DND-41 (cell line): ENCODE measurements around the gene ABCA13.

Experiments
- ATAC-seq: fragments of 200-7000 bp; cut with Tn5 transposase; 3 replicates; pipeline ENCODE4 v1.9.1; 2021; ENCODE audit warnings: low read depth; ENCODE audit not compliant: insufficient read depth
- DNase-seq: peaks from one replicate; pipeline ENCODE4 v3.0.0-alpha.2; 2020
- H2AFZ ChIP-seq: 2 replicates; pipeline ENCODE4 v1.6.0; 2012; ENCODE audit warnings: low read depth, low read length
- H3K27ac ChIP-seq: 2 replicates; pipeline ENCODE4 v1.5.1; 2012; ENCODE audit warnings: low read length, inconsistent platforms
- H3K27me3 ChIP-seq: fragments of 200-600 bp; sonication (generic); 2 replicates; pipeline ENCODE4 v1.6.0; 2012; ENCODE audit warnings: low read length, mild to moderate bottlenecking, inconsistent platforms; ENCODE audit not compliant: insufficient read depth, poor library complexity
- H3K36me3 ChIP-seq: 2 replicates; pipeline ENCODE4 v1.5.1; 2012; ENCODE audit warnings: low read length, inconsistent platforms; ENCODE audit not compliant: insufficient read depth
- H3K4me1 ChIP-seq: 2 replicates; pipeline ENCODE4 v1.5.1; 2012; ENCODE audit warnings: mild to moderate bottlenecking, low read length; ENCODE audit not compliant: insufficient read depth
- H3K4me2 ChIP-seq: 2 replicates; pipeline ENCODE4 v1.6.0; 2012; ENCODE audit warnings: mild to moderate bottlenecking, moderate library complexity, low read length, inconsistent platforms; ENCODE audit not compliant: insufficient read depth
- H3K4me3 ChIP-seq, 2 experiments: fragments of 200-600 bp in 1 of 2; shearing (Covaris generic) in 1 of 2; 2 replicates each; pipeline ENCODE4 v1.5.1; 2012 to 2016; ENCODE audit warnings: inconsistent platforms in 2 of 2, low read length in 2 of 2, mild to moderate bottlenecking in 2 of 2, low read depth in 1 of 2, moderate library complexity in 1 of 2
- H3K79me2 ChIP-seq: 2 replicates; pipeline ENCODE4 v1.6.0; 2012; ENCODE audit warnings: low read length, inconsistent platforms; ENCODE audit not compliant: insufficient read depth
- H3K9ac ChIP-seq: 2 replicates; pipeline ENCODE4 v1.6.0; 2012; ENCODE audit warnings: low read depth, mild to moderate bottlenecking, inconsistent platforms, low read length, moderate library complexity
- H3K9me3 ChIP-seq: 2 replicates; pipeline ENCODE4 v1.5.1; 2012; ENCODE audit warnings: low read length, moderate library complexity, mild to moderate bottlenecking, inconsistent platforms; ENCODE audit not compliant: insufficient read depth, severe bottlenecking
- H4K20me1 ChIP-seq: 2 replicates; pipeline ENCODE4 v1.6.0; 2012; ENCODE audit warnings: low read length; ENCODE audit not compliant: insufficient read depth
- EZH2 ChIP-seq: IDR thresholded peaks from 3 replicates; pipeline ENCODE4 v1.6.1; 2012; ENCODE audit warnings: borderline replicate concordance, low read depth, mild to moderate bottlenecking, moderate library complexity, low read length, inconsistent platforms; ENCODE audit not compliant: severe bottlenecking
- TF ChIP-seq, protein P1 (sequence below): IDR thresholded peaks from 2 replicates; pipeline ENCODE4 v1.5.1; 2012; ENCODE audit warnings: borderline replicate concordance, low read length, moderate library complexity, mild to moderate bottlenecking; ENCODE audit not compliant: poor library complexity, severe bottlenecking; ENCODE audit errors: extremely low read depth

The ABCA13 gene

GRCh38 chr7:48244864-48245271 is 73.6 kb downstream of the ABCA13 start:
- no peaks in the 10 kb centered on the region for H3K27me3 ChIP-seq
- H3K4me2 ChIP-seq = no peak overlapping the region
- no peak overlapping the region for H3K9ac ChIP-seq
- no peak overlapping the region for H2AFZ ChIP-seq
- H3K36me3 ChIP-seq = no peaks in the 10 kb centered on the region
- no peak overlapping the region for H3K4me3 ChIP-seq
- H3K4me1 ChIP-seq = no peaks in the 10 kb centered on the region
- DNase-seq (no peak), ATAC-seq (no peak)
- no peaks in the 10 kb centered on the region for H3K9me3 ChIP-seq
- no peaks in the 10 kb centered on the region for H3K79me2 ChIP-seq
- no peaks in the 10 kb centered on the region for H4K20me1 ChIP-seq
- no peak for TF ChIP-seq EZH2
- H3K27ac ChIP-seq = no peak overlapping the region

DNA sequence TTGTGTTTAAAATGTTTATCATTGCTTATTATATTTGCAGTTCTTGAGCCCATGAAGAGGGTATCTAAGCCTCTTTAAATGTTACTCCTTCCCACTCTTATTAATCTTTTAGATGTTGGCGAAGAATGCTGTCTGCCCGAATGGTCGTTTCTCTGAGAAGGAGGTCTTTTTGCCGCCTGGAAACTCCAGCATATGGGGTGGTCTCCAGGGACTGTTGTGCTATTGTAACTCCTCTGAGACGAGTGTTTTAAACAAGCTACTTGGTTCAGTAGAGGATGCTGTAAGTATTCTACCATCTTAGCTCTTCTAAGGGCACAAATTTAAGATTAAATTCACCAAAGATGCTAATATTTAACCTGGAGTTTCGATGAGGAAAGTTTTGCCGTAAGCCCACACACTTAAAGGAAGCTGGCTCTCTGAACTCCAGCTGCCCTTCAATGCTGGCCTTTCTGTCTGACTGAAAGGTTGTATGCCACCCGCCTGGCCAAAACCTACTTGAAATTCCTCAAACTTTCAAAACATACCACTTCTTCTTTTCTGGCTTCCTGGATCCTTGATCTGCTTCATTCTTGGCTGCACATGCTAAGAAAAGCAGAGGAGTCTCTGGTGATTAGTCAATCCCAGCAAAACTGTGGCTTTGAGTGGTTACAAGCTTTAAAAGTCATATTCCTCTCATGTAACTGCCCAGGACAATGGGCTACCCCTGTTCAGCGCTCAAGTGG is 74.7 kb downstream of the ABCA13 start:
- Histone ChIP-seq H2AFZ (no peak overlapping the region), H3K4me3 (no peak overlapping the region), H3K27me3 (no peaks in the 10 kb centered on the region), H3K27ac (no peak overlapping the region), H4K20me1 (no peaks in the 10 kb centered on the region), H3K9me3 (no peaks in the 10 kb centered on the region), H3K4me2 (no peak overlapping the region), H3K36me3 (no peaks in the 10 kb centered on the region), H3K79me2 (no peaks in the 10 kb centered on the region), H3K9ac (no peak overlapping the region), H3K4me1 (no peaks in the 10 kb centered on the region)
- DNase-seq = no peak
- no peak for ATAC-seq
- TF ChIP-seq, protein P1, sequence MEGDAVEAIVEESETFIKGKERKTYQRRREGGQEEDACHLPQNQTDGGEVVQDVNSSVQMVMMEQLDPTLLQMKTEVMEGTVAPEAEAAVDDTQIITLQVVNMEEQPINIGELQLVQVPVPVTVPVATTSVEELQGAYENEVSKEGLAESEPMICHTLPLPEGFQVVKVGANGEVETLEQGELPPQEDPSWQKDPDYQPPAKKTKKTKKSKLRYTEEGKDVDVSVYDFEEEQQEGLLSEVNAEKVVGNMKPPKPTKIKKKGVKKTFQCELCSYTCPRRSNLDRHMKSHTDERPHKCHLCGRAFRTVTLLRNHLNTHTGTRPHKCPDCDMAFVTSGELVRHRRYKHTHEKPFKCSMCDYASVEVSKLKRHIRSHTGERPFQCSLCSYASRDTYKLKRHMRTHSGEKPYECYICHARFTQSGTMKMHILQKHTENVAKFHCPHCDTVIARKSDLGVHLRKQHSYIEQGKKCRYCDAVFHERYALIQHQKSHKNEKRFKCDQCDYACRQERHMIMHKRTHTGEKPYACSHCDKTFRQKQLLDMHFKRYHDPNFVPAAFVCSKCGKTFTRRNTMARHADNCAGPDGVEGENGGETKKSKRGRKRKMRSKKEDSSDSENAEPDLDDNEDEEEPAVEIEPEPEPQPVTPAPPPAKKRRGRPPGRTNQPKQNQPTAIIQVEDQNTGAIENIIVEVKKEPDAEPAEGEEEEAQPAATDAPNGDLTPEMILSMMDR = no peak
- TF ChIP-seq EZH2 = no peak

DNA sequence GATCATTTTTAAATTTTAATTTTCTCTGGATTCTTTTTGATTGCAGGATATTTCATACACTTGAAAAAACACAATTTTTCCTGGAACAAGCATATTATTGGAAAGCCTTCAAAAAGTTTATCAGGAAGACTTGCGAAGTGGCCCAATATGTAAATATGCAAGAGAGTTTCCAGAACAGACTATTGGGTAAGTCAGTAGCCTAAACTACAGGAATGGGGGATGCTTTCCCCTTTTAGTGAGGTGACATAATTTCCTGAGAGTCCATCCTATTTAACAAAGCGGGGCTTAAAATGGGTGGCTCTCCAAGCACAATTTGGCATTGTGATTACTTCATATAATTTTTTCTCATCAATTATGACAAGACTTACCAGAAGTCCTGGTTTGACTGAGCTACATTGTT is 77.9 kb downstream of the ABCA13 start:
- Histone ChIP-seq H3K4me2 (no peak overlapping the region), H3K9me3 (no peaks in the 10 kb centered on the region), H2AFZ (no peak overlapping the region), H3K4me3 (no peak overlapping the region), H4K20me1 (no peaks in the 10 kb centered on the region), H3K4me1 (no peaks in the 10 kb centered on the region), H3K27me3 (no peaks in the 10 kb centered on the region), H3K27ac (no peak overlapping the region), H3K36me3 (no peaks in the 10 kb centered on the region), H3K79me2 (no peaks in the 10 kb centered on the region), H3K9ac (no peak overlapping the region)
- DNase-seq (no peak), ATAC-seq (no peak)
- TF ChIP-seq, protein P1 = no peak
- TF ChIP-seq EZH2 = no peak

DNA sequence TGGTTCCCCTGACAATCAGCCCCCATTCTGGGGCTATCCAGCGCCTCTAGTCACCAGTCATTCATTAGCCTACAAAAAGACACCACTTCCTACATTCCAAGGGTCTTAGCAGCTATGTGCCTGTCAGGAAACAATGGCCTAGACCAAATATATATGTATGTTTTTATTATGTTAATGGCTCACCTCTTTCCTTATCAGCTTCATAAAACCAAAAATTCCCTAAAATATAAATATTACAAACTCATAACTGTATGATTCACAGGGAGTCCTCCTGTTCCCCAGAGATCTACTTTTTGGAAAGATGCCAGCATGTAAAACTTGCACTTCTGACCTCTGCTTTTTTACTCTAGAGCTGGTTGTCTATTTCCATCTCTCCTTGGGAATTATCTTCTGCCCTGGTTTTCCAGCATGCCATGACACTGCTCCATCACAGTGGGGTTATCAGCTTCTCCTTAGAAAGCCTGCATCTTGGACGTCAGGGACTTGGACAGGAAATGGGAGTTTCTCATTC is 79.2 kb downstream of the ABCA13 start:
- Histone ChIP-seq H3K4me1 (no peaks in the 10 kb centered on the region), H2AFZ (no peak overlapping the region), H4K20me1 (no peaks in the 10 kb centered on the region), H3K36me3 (no peaks in the 10 kb centered on the region), H3K79me2 (no peaks in the 10 kb centered on the region), H3K9ac (no peak overlapping the region), H3K4me2 (no peak overlapping the region), H3K27me3 (no peaks in the 10 kb centered on the region), H3K9me3 (no peaks in the 10 kb centered on the region), H3K27ac (no peak overlapping the region), H3K4me3 (no peak overlapping the region)
- DNase-seq (no peak), ATAC-seq (no peak)
- TF ChIP-seq, protein P1 = no peak
- no peak for TF ChIP-seq EZH2
